NCI-H82 treated with DMSO at 0.1 percent for 48 hours (cell line): ENCODE results near the gene RPL10.

ENCODE experiments used
- DNase-seq: peaks from one replicate; lab custom pipeline; 2025; ENCODE audit not compliant: unreplicated experiment; lab: John Stamatoyannopoulos, UW

Gene RPL10

GRCh38 chrX:154428176-154429171 lies 30.3 kb downstream of the RPL10 start, which contains the start of gene ATP6AP1:
ATP6AP1 (plus strand) TSS chrX:154428677; CDS start chrX:154428693, 16 bp downstream.
- peak; percentile 82 for DNase-seq

- DNase-seq, result no peak
Measured at GRCh38 chrX:154429711-154430110, 31.5 kb downstream of the RPL10 start.

- no peak for DNase-seq
Measured at GRCh38 chrX:154430479-154430878, 32.3 kb downstream of the RPL10 start.

- DNase-seq, result no peak
Measured at GRCh38 chrX:154430916-154431315, 32.7 kb downstream of the RPL10 start.

- DNase-seq, result no peak
Measured at GRCh38 chrX:154431341-154431740, 33.2 kb downstream of the RPL10 start.

GRCh38 chrX:154432210-154432609 lies 34.0 kb downstream of the RPL10 start:
- DNase-seq, result no peak

GRCh38 chrX:154433605-154434004 lies 35.4 kb downstream of the RPL10 start:
- no peak for DNase-seq

- no peak for DNase-seq
Measured at GRCh38 chrX:154434394-154435168, 36.4 kb downstream of the RPL10 start.

- no peak for DNase-seq
Measured at GRCh38 chrX:154435171-154435733, 37.1 kb downstream of the RPL10 start.

GRCh38 chrX:154436374-154436982 lies 38.3 kb downstream of the RPL10 start:
- no peak for DNase-seq

- no peak for DNase-seq
Measured at GRCh38 chrX:154436983-154437752, 39.0 kb downstream of the RPL10 start, which contains the start of gene GDI1. GDI1 (plus strand) TSS chrX:154437154; CDS start chrX:154437255, 101 bp downstream.

- DNase-seq, result no peak
Measured at GRCh38 chrX:154437971-154438893, 40.1 kb downstream of the RPL10 start.

GRCh38 chrX:154439841-154440240 lies 41.7 kb downstream of the RPL10 start:
- DNase-seq, result no peak

GRCh38 chrX:154440623-154441357 lies 42.6 kb downstream of the RPL10 start:
- DNase-seq, result no peak

- DNase-seq, result no peak
Measured at GRCh38 chrX:154441564-154441963, 43.4 kb downstream of the RPL10 start.

GRCh38 chrX:154441984-154442707 lies 44.0 kb downstream of the RPL10 start:
- DNase-seq, result no peak

- DNase-seq, result no peak
Measured at GRCh38 chrX:154443479-154443910, 45.3 kb downstream of the RPL10 start.
